Erythroblast (primary cell): ENCODE results near the gene ASPG.

Source experiments
- DNase-seq, 2 experiments: peaks; one replicate each; lab custom pipeline; 2025; lab: John Stamatoyannopoulos, UW
- GATA1 ChIP-seq: IDR thresholded peaks from 2 replicates; pipeline ENCODE4 v1.6.1; 2011; ENCODE audit warnings: low read depth, mild to moderate bottlenecking, control low read depth, low read length, moderate library complexity
- POLR2A ChIP-seq: IDR thresholded peaks from 2 replicates; pipeline ENCODE4 v1.6.1; 2011; ENCODE audit warnings: mild to moderate bottlenecking, low read length

ASPG gene

DNA sequence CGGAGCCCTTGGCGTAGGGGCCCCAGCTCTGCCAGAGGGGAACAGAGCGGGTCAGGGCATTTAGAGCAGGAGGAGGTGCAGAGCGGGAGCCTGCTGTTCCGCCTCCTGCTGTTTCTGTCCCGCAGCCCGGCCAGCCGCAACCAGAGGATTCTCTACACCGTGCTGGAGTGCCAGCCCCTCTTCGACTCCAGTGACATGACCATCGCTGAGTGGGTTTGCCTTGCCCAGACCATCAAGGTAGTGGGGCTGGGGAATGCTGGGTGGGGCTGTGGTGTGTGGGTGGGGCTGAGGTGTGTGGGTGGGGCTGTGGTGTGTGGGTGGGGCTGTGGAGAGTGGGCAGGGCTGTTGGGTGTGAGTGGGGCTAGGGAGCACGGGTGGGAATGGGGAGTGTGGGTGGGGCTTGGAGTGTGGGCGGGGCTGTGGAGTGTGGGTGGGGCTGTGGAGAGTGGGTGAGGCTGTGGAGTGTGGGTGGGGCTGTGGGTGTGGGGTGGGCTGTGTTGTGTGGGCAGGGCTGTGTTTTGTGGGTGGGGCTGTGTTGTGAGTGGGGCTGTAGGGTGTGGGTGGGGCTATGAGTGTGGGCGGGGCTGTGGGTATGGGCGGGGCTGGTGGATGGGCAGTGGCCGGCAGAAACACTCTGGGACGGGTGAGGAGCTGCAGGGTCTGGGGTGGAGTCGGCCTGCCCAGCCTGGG lies 8.0 kb downstream of the ASPG start:
- TF ChIP-seq POLR2A, result no peak
- no peak for TF ChIP-seq GATA1
- peak in 1 of 2 experiments; percentile 36 for DNase-seq

- DNase-seq, result no peak
- TF ChIP-seq POLR2A, result no peak
- TF ChIP-seq GATA1, result no peak
Observed at GRCh38 chr14:104094056-104094708, 8.7 kb downstream of the ASPG start.

GRCh38 chr14:104094709-104095425 lies 9.4 kb downstream of the ASPG start:
- peak; percentile 58 to 80 for DNase-seq
- TF ChIP-seq POLR2A (no peak), GATA1 (no peak)

GRCh38 chr14:104095426-104096310 lies 10.2 kb downstream of the ASPG start:
- TF ChIP-seq GATA1 (no peak), POLR2A (no peak)
- DNase-seq, result no peak

GRCh38 chr14:104096318-104096717 lies 10.8 kb downstream of the ASPG start:
- TF ChIP-seq POLR2A (no peak), GATA1 (no peak)
- DNase-seq, result no peak

DNA sequence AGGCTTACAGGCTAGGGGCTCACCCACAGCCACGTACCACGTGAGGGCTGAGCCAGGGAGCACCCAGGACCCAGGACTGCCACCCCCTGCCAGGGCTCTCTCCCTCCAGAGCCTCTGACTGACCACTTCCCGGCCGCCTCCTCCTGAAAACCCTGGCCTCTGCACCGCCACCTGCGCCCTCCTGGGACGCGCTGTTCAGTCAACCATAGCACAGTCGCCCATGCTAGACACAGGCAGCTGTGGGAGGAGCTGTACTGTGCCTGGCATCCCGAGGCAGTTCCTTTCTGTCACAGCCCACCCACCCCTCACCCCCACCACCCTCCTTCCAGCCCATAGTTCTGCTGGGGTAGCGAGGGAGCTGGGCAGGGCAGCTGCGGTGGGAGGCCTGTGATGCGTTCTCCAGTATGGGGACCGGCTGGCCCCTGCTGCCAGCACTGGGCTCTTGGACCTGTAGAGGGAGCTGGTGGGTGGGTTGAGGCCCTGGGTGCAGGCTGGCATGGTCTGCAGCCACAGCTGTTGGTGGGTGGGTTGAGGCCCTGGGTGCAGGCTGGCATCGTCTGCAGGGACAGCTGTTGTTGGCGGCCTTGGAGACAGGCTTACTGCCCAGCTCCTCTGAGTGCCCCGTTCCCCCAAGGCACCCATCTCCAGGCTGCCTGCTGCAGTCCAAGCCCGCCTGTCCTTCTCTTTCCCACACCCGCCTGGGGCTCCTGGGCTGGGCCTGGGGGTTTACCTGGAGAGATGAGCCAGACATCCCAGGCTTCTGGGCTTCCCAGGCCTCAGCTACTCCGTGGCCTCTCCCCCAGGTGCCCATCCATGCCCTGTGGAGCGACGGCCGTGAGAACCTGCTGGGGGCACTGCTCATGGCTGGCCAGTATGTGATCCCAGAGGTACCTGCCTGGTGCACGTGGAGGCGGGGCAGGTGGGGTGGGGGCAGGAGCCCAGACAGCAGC lies 11.5 kb downstream of the ASPG start:
- TF ChIP-seq GATA1 (no peak), POLR2A (no peak)
- DNase-seq, result no peak

DNA sequence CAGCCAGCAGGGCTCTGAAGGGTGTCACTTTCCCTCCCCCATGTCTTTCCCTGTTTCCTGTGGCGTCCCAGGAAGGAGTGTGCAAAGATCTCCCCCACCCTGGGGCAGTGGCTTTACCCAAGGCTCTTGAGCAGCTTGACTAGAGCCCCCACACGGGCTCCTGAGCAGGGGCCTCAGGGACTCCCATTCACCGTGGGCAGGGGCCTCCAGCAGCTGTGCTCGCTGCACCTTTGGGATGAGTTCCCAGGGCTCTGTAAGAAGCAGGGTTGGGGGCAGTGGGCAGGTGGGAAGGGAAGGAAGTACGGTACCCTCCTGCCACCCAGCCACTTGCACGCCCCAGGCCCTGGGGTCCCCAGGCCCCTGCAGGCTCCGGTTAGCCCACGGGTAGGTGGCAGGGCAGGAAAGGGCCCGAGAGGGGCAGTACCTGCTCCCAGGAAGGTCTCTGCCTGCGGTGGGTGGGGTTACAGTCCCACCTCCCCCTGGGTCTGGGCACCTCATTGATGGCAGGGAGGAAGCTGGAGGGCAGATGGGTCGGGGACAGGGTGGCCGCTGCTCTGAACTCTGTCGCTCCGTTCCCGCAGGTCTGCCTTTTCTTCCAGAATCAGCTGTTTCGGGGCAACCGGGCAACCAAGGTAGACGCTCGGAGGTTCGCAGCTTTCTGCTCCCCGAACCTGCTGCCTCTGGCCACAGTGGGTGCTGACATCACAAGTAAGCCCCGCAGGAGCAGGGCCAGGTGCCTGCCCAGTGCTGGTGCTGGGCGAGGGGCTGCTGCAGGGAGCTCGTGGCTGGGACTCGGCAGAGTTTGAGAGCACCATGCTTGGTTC lies 13.0 kb downstream of the ASPG start:
- DNase-seq, result no peak
- TF ChIP-seq POLR2A, result no peak
- no peak for TF ChIP-seq GATA1

DNA sequence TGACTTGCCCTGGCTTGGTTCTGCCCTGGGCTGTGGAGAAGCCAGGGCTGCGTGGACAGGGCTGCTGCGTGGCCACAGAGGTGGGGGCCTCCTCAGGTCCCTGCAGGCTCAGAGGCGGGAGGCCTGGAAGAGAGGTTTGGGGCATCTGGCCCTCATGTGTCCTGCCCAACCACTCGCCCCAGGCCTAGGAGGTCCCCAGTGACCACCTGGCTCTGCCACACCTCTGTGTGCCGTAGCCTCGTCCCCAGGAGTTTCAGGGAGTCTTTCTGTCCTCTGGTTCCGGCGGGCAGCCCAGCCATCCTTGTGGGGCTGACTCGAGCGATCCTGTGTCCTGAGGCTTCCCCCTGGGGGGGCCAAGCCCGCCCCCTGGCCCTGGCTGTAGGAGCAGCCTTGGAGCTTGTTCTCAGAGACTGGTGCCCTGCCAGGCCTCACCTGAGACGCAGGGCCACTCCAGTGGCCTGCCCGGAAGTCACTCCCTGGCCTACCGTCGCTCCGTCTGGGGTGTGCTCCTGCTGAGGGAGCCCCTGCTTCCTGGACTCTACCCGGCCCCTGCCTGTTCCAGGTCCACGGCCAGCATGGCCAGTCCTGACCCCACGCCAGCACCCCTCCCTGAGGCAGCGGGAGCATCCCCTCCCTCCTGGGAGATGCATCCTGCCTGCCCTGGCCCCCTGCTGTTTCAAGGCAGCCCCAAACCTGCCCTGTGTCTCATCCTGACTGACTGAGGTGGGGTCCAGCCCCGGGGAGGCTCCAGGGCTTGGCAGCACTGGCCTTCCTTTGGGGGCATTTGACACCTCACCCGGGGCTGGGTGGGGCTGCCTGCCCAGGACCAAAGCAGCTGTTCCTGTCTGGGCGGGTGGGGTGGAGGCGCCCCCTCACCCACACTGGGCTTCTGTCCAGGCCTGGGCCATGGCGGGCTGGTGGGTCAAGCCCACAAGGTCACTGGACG lies 13.9 kb downstream of the ASPG start:
- no peak for DNase-seq
- TF ChIP-seq GATA1 (no peak), POLR2A (no peak)

DNA sequence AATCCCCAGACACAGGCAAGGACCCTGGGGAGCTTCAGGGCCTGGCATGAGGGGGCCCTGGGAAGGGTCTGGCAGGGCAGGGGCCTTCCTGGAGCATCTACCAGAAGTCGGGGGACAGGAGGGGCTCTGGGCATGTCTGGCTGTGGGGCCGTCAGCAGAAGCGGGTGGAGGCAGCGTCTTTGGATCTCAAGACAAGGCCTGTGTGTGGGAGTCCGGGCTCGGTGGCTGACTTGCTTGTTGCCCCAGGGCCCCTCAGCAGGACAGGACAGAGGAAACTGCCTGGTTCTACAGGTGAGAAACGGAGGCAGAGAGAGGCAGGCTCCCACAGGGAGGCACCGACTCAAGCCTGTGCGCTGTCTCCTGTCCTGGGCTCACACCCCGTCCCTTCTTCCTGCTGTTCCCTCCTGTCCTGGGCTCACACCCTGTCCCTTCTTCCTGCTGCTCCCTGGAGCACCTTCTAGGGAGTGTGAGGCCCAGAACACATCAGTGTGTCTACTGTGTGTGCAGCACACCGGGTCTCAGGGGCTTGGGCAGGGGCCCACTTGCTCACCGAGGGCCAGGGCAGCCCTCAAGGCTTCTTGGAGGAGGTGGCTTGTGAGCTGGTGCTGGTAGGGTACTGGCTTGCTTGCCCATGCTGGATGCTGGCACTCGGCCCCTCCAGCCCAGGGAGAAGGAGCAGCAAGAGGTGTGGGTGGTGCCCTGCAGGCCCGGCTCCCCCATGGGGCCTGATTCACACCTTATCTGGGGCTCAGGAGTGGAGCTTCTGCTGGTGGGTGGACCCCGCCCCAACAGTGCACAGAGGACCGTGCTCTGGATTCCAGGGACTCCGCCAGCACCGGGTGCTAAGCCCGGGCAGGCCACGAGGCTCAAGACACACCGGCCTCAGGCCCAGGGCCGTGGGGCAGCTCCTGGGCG lies 14.9 kb downstream of the ASPG start:
- DNase-seq, result no peak
- TF ChIP-seq GATA1 (no peak), POLR2A (no peak)
